PC-9 (cell line): ENCODE results near the gene ZNF467. TPM values are rescaled to one million over a fixed set of nuclear protein-coding genes. Genes with fewer than 3 reads are reported as not detected.

Source experiments
- BruUV-seq: library from RNA; stranded (reverse); fragments of 400-500 nt; replicated peaks from 2 replicates; lab custom pipeline; 2021; lab: Mats Ljungman, UMichigan
- CTCF ChIA-PET: fragments of 300-600 bp; sonication (Branson Sonifier 250); formaldehyde crosslinking; loops from one replicate; lab custom pipeline; 2022; ENCODE audit warnings: antibody characterized with exemption; lab: Charles Lee
- POLR2A ChIA-PET: fragments of 300-600 bp; sonication (Branson Sonifier 250); formaldehyde crosslinking; loops from one replicate; lab custom pipeline; 2022; ENCODE audit warnings: antibody characterized with exemption; ENCODE audit not compliant: unreplicated experiment; lab: Charles Lee
- DNase-seq, 2 experiments: peaks; one replicate each; pipeline versions ENCODE4 v3.0.0 to v3.0.0-alpha.2; 2015 to 2022; ENCODE audit warnings: mixed read lengths in 1 of 2
- H2AFZ ChIP-seq: fragments of 200-600 bp; sonication (generic); 2 replicates; pipeline ENCODE4 v1.8.1; 2017; ENCODE audit warnings: antibody characterized with exemption
- H3F3A ChIP-seq: fragments of 200-600 bp; sonication (generic); 2 replicates; pipeline ENCODE4 v1.8.1; 2017; ENCODE audit warnings: antibody characterized with exemption, mild to moderate bottlenecking, low read depth; ENCODE audit not compliant: insufficient read depth
- H3K27ac ChIP-seq: fragments of 200-600 bp; sonication (generic); 2 replicates; pipeline ENCODE4 v1.6.1; 2016; ENCODE audit warnings: mixed run types
- H3K27me3 ChIP-seq: fragments of 200-600 bp; sonication (generic); 2 replicates; pipeline ENCODE4 v1.6.1; 2016; ENCODE audit warnings: low read depth, mixed run types; ENCODE audit not compliant: insufficient read depth
- H3K36me3 ChIP-seq: fragments of 200-600 bp; sonication (generic); 2 replicates; pipeline ENCODE4 v1.6.1; 2016; ENCODE audit warnings: low read depth, mixed run types
- H3K4me1 ChIP-seq: fragments of 200-600 bp; sonication (generic); replicated peaks from 2 replicates; pipeline ENCODE4 v1.6.1; 2016; ENCODE audit warnings: mixed run types; ENCODE audit not compliant: insufficient read depth
- H3K4me2 ChIP-seq: fragments of 200-600 bp; sonication (generic); 2 replicates; pipeline ENCODE4 v1.6.1; 2017; ENCODE audit warnings: mixed run types
- H3K4me3 ChIP-seq: fragments of 200-600 bp; sonication (generic); 2 replicates; pipeline ENCODE4 v1.6.1; 2016; ENCODE audit warnings: mixed run types
- H3K79me2 ChIP-seq: fragments of 200-600 bp; sonication (generic); 2 replicates; pipeline ENCODE4 v1.6.1; 2017; ENCODE audit warnings: low read depth, mixed run types
- H3K9me2 ChIP-seq: fragments of 200-600 bp; sonication (generic); 2 replicates; pipeline ENCODE4 v1.8.1; 2017; ENCODE audit warnings: mild to moderate bottlenecking; ENCODE audit not compliant: insufficient read depth
- H3K9me3 ChIP-seq: fragments of 200-600 bp; sonication (generic); 2 replicates; pipeline ENCODE4 v1.8.1; 2016; ENCODE audit warnings: low read depth; ENCODE audit not compliant: insufficient read depth
- H4K20me1 ChIP-seq: fragments of 200-600 bp; sonication (generic); 2 replicates; pipeline ENCODE4 v1.8.1; 2017; ENCODE audit not compliant: insufficient read depth
- EZH2 ChIP-seq: fragments of 200-600 bp; sonication (generic); IDR thresholded peaks from 2 replicates; pipeline ENCODE4 v1.8.0; 2017; ENCODE audit warnings: antibody characterized with exemption, low read depth
- intact Hi-C: fragments of 100-400 bp; cut with micrococcal nuclease; formaldehyde crosslinking; loops from one replicate; pipeline ENCODE4 v1.10.0; 2022; ENCODE audit not compliant: unreplicated experiment
- total RNA-seq: library from RNA; stranded (reverse); gene quantifications from 2 replicates; pipeline ENCODE4 v1.2.3, GENCODE V29; 2021
- TF ChIP-seq, protein P1 (sequence below): fragments of 200-600 bp; sonication (generic); conservative IDR thresholded peaks from 2 replicates; pipeline ENCODE4 v1.6.1; 2017; ENCODE audit warnings: mixed run types, antibody characterized with exemption, mild to moderate bottlenecking, moderate library complexity

ZNF467 gene
- total RNA-seq, 1 experiment from 2014 or later = 6.6 TPM

DNA sequence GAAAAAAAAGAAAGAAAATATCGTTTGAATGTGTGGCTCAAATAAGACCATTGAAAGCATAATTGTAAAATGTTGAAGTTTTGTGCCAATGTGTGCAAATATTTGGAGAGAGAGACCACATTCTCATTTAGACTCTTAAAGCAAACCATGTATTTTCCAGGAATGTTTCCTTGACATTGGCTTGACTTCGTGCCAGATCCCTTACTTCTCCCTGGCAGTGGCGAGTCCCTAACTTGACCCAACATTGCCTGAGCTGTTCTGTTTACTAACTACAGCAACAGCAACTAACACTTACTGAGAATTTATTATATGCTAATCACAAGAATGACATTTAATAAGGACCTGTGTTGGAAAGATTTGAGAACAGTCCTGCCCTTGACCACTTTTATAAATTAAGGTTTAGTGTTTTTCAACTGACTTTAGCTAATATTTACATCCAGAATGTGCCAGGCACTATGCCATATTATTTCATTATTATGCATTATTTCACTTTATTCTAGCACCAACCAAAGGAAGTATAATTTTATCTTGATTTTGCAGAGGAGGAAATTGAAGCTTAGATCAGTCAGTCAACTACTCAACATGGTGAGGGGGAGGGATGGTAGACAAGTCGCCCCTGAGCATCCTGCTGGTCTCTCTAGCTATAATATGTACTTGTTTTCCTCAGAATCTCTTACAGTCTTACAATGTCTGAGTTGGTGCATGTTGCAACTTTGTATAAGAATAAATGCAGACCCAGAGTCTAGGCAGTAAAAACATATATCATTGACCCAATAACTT, 29.7 kb downstream of the ZNF467 start:
- Histone ChIP-seq H3K36me3 (no peaks in the 10 kb centered on the region), H3K9me3 (no peaks in the 10 kb centered on the region), H3K4me1 (peaks cover 7% of the 10 kb centered on the region; the same call in 1 of the 2 replicates), H3K79me2 (no peaks in the 10 kb centered on the region), H3K27ac (no peak overlapping the region), H3K4me2 (no peak overlapping the region), H2AFZ (no peak overlapping the region), H3K27me3 (0 out of 2 replicates have a peak, but pooled peaks cover 15% of the 10 kb centered on the region), H3F3A (no peaks in the 10 kb centered on the region), H4K20me1 (no peaks in the 10 kb centered on the region), H3K4me3 (no peak overlapping the region), H3K9me2 (no peaks in the 10 kb centered on the region)
- ChIA-PET CTCF (interaction anchor here (0.6 kb wide), 1 partner anchor 239 kb away, joined by 4 read pairs; no protein-coding TSS in a partner anchor), POLR2A (interaction anchor here (0.5 to 0.6 kb wide), 2 partner anchors 82 to 1225 kb away, joined by 3 to 4 read pairs; no protein-coding TSS in a partner anchor)
- no TSS peak for BruUV-seq
- TF ChIP-seq EZH2 = no peak
- TF ChIP-seq, protein P1, sequence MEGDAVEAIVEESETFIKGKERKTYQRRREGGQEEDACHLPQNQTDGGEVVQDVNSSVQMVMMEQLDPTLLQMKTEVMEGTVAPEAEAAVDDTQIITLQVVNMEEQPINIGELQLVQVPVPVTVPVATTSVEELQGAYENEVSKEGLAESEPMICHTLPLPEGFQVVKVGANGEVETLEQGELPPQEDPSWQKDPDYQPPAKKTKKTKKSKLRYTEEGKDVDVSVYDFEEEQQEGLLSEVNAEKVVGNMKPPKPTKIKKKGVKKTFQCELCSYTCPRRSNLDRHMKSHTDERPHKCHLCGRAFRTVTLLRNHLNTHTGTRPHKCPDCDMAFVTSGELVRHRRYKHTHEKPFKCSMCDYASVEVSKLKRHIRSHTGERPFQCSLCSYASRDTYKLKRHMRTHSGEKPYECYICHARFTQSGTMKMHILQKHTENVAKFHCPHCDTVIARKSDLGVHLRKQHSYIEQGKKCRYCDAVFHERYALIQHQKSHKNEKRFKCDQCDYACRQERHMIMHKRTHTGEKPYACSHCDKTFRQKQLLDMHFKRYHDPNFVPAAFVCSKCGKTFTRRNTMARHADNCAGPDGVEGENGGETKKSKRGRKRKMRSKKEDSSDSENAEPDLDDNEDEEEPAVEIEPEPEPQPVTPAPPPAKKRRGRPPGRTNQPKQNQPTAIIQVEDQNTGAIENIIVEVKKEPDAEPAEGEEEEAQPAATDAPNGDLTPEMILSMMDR = no peak
- intact Hi-C loops = loop anchor here (2.0 to 10.0 kb wide), 4 partner anchors 81 to 779 kb away; partner anchors contain the start of gene ZNF746
- DNase-seq = no peak

DNA sequence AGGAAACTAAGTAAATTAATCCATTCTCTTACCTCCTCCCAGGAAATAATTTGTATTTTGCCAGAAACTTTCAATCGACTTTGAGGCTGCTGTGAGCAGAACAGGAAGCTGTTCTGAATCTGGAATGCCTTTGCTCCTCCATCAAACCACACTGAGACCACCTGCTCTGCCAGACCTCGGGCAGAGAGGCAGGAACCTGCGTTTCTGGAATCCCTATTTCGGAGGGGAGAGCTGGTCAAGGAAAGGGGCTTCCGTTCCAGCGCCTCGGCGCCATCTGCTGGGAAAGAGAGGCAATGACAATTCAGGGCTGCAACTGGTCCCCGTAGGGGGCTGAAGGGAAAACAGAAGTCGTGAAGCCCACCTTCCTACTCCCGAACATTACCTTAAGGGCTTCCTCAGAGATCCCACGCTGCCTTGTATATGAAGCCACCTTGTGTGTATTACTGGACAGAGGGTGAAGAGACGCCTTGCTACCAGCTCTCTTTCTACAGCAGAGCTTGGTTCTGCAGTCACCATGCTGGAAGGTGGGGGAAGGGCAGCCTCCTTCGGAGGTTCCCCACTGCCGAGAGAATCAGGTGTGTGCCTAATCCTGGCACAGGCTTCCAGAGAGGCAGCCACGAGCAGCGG, 31.2 kb downstream of the ZNF467 start:
- H3K4me1 ChIP-seq = peaks cover 7% of the 10 kb centered on the region; the same call in 1 of the 2 replicates
- POLR2A ChIA-PET = interaction anchor here (0.5 to 0.7 kb wide), 3 partner anchors 28 to 328 kb away, joined by 3 to 6 read pairs (median 5); no protein-coding TSS in a partner anchor
- no peaks in the 10 kb centered on the region for H4K20me1 ChIP-seq
- CTCF ChIA-PET = interaction anchor here (0.7 to 1.6 kb wide), 5 partner anchors 15 to 113 kb away, joined by 3 to 17 read pairs (median 3); no protein-coding TSS in a partner anchor
- H3F3A ChIP-seq = no peaks in the 10 kb centered on the region
- no TSS peak for BruUV-seq
- no peaks in the 10 kb centered on the region for H3K9me2 ChIP-seq
- TF ChIP-seq, protein P1 = peak; percentile 96
- no peak for TF ChIP-seq EZH2
- 0 out of 2 replicates have a peak, but pooled peaks cover 12% of the 10 kb centered on the region for H3K27me3 ChIP-seq
- no peaks in the 10 kb centered on the region for H3K36me3 ChIP-seq
- H3K27ac ChIP-seq = no peak overlapping the region
- no peaks in the 10 kb centered on the region for H3K9me3 ChIP-seq
- H2AFZ ChIP-seq = peak overlapping the region; percentile 79
- peak overlapping the region; percentile 54 for H3K4me3 ChIP-seq
- peak overlapping the region; percentile 94 for H3K4me2 ChIP-seq
- no peaks in the 10 kb centered on the region for H3K79me2 ChIP-seq
- peak in 1 of 2 experiments; percentile 76 for DNase-seq
- intact Hi-C loops = loop anchor here (2.0 to 10.0 kb wide), 4 partner anchors 79 to 777 kb away; partner anchors contain the start of gene ZNF746

DNA sequence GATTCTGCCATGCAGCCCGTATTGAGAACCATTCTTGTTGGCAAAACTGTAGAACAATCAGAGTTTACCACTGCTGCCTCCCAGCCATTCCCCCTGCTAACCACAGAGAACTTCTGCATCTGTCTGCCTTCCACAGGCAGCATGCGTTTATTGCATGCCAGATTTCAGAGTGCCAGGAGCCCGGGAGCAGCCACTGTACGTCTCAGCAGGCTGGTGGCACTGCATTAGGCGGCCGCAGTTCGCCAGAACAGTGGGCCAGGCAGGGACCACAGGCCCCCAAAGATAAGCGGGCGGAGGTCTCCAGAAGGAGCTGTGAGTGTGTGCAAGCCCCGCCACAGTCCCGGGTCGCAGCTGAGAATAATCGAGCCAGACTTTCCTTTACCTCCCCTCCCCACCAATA, 31.8 kb downstream of the ZNF467 start:
- TF ChIP-seq, protein P1 = no peak
- TF ChIP-seq EZH2 = no peak
- Histone ChIP-seq H3K27ac (no peak overlapping the region), H3K9me3 (no peaks in the 10 kb centered on the region), H2AFZ (peak overlapping the region; percentile 79), H3K9me2 (no peaks in the 10 kb centered on the region), H3K79me2 (no peaks in the 10 kb centered on the region), H3K4me2 (peak overlapping the region; percentile 94), H3K27me3 (0 out of 2 replicates have a peak, but pooled peaks cover 7% of the 10 kb centered on the region), H3F3A (no peaks in the 10 kb centered on the region), H3K4me1 (peaks cover 7% of the 10 kb centered on the region; the same call in 1 of the 2 replicates), H3K36me3 (no peaks in the 10 kb centered on the region), H3K4me3 (peak overlapping the region; percentile 54; the same call in 1 of the 2 replicates), H4K20me1 (no peaks in the 10 kb centered on the region)
- ChIA-PET CTCF (interaction anchor here (0.7 to 1.6 kb wide), 4 partner anchors 15 to 113 kb away, joined by 3 to 17 read pairs (median 4); no protein-coding TSS in a partner anchor), POLR2A (interaction anchor here (0.7 kb wide), 1 partner anchor 327 kb away, joined by 3 read pairs; no protein-coding TSS in a partner anchor)
- no TSS peak for BruUV-seq
- intact Hi-C loops = loop anchor here (1.0 to 10.0 kb wide), 5 partner anchors 71 to 777 kb away; partner anchors contain the start of gene ZNF746
- DNase-seq = no peak
